GM12878 (cell line): ENCODE results near the gene HIVEP3. TPM values are rescaled to one million over a fixed set of nuclear protein-coding genes. Genes with fewer than 3 reads are reported as not detected.

ENCODE experiments used
- ATAC-seq: fragments of 200-7000 bp; cut with Tn5 transposase; 3 replicates; pipeline ENCODE4 v1.9.1; 2020; ENCODE audit warnings: mild to moderate bottlenecking, moderate library complexity
- BruUV-seq: library from RNA; stranded (reverse); fragments of 400-500 nt; replicated peaks from 2 replicates; lab custom pipeline; 2021; lab: Mats Ljungman, UMichigan
- CTCF ChIA-PET: fragments of 300-600 bp; sonication (Branson Sonifier 250); formaldehyde crosslinking; extraction: SDS; loops from one replicate; lab custom pipeline; 2021; ENCODE audit warnings: inconsistent platforms; lab: Yijun Ruan, JAX
- POLR2A ChIA-PET: fragments of 350-600 bp; formaldehyde crosslinking; extraction: SDS; loops from one replicate; lab custom pipeline; 2021; ENCODE audit warnings: inconsistent platforms; lab: Charles Lee
- RAD21 ChIA-PET: fragments of 300-600 bp; sonication (Branson Sonifier 250); formaldehyde crosslinking; loops from one replicate; lab custom pipeline; 2023; ENCODE audit warnings: antibody characterized with exemption; ENCODE audit not compliant: unreplicated experiment; lab: Charles Lee
- SMC1A ChIA-PET: fragments of 300-600 bp; sonication (Branson Sonifier 250); formaldehyde crosslinking; loops from one replicate; lab custom pipeline; 2023; ENCODE audit not compliant: unreplicated experiment, uncharacterized antibody; lab: Charles Lee
- DNase-seq: peaks from one replicate; pipeline ENCODE4 v3.0.0-alpha.2; 2011; ENCODE audit warnings: low read depth, low spot score
- FAIRE-seq: peaks from 3 replicates; lab custom pipeline; 2011; peaks lifted over from hg19 to GRCh38; lab: Jason Lieb, UNC
- H2AFZ ChIP-seq: 2 replicates; pipeline ENCODE4 v1.6.0; 2011; ENCODE audit warnings: low read depth, low read length, control low read depth; ENCODE audit not compliant: control insufficient read depth
- H3K27ac ChIP-seq: 2 replicates; pipeline ENCODE4 v1.5.1; 2011; ENCODE audit warnings: control low read depth; ENCODE audit not compliant: control insufficient read depth, insufficient read depth
- H3K27me3 ChIP-seq, 2 experiments: replicated peaks in 1 of 2; 2 replicates each; pipeline versions ENCODE4 v1.6.0 to v1.6.1; 2011; ENCODE audit warnings: low read length in 1 of 2; ENCODE audit not compliant: control insufficient read depth in 2 of 2, insufficient read depth in 2 of 2
- H3K36me3 ChIP-seq, 2 experiments: 2 replicates each; pipeline ENCODE4 v1.5.1; 2011; ENCODE audit warnings: low read length in 1 of 2; ENCODE audit not compliant: control insufficient read depth in 2 of 2, insufficient read depth in 2 of 2
- H3K4me1 ChIP-seq: 2 replicates; pipeline ENCODE4 v1.6.1; 2011; ENCODE audit warnings: mild to moderate bottlenecking, low read length, moderate library complexity, mixed read lengths; ENCODE audit not compliant: control insufficient read depth, insufficient read depth
- H3K4me2 ChIP-seq: 2 replicates; pipeline ENCODE4 v1.6.0; 2011; ENCODE audit warnings: control low read depth; ENCODE audit not compliant: control insufficient read depth, insufficient read depth
- H3K4me3 ChIP-seq: fragments of 200-600 bp; sonication (generic); 2 replicates; pipeline ENCODE4 v1.5.1; 2016
- H3K79me2 ChIP-seq: 2 replicates; pipeline ENCODE4 v1.6.0; 2011; ENCODE audit warnings: low read length; ENCODE audit not compliant: control insufficient read depth, insufficient read depth
- H3K9ac ChIP-seq: 2 replicates; pipeline ENCODE4 v1.8.0; 2011; ENCODE audit warnings: low read length, control low read depth, mixed read lengths; ENCODE audit not compliant: control insufficient read depth, insufficient read depth
- H3K9me3 ChIP-seq: replicated peaks from 3 replicates; pipeline ENCODE4 v1.5.1; 2011; ENCODE audit warnings: mild to moderate bottlenecking, low read length; ENCODE audit not compliant: control insufficient read depth, insufficient read depth
- H4K20me1 ChIP-seq: 2 replicates; pipeline ENCODE4 v1.6.0; 2011; ENCODE audit not compliant: control insufficient read depth, insufficient read depth
- CEBPB ChIP-seq, 2 experiments: fragments of 150-350 bp in 1 of 2; IDR thresholded peaks; 2 replicates each; pipeline ENCODE4 v1.6.1; 2012 to 2014; ENCODE audit warnings: low read depth in 2 of 2, low read length in 2 of 2, borderline replicate concordance in 1 of 2, inconsistent platforms in 1 of 2
- CREB1 ChIP-seq: IDR thresholded peaks from 2 replicates; pipeline ENCODE4 v1.6.1; 2012; ENCODE audit warnings: low read depth, mild to moderate bottlenecking, inconsistent platforms
- HDGF ChIP-seq: fragments of 450-650 bp; IDR thresholded peaks from 2 replicates; pipeline ENCODE4 v1.6.1; 2016; ENCODE audit warnings: antibody characterized with exemption
- NFYB ChIP-seq: IDR thresholded peaks from 2 replicates; pipeline ENCODE4 v1.6.1; 2011; ENCODE audit warnings: low read depth, mild to moderate bottlenecking, low read length, improper control_type of control experiment, moderate library complexity; ENCODE audit not compliant: insufficient read depth
- SMAD1 ChIP-seq: fragments of 450-650 bp; IDR thresholded peaks from 2 replicates; pipeline ENCODE4 v1.6.1; 2018; ENCODE audit warnings: mild to moderate bottlenecking, low read depth; ENCODE audit not compliant: partially characterized antibody
- SREBF1 ChIP-seq: IDR thresholded peaks from 2 replicates; pipeline ENCODE4 v1.6.1; 2012; ENCODE audit warnings: mild to moderate bottlenecking, low read length
- STAT3 ChIP-seq: IDR thresholded peaks from 2 replicates; pipeline ENCODE4 v1.6.1; 2011; ENCODE audit warnings: low read depth, low read length, improper control_type of control experiment
- YBX1 ChIP-seq: fragments of 450-650 bp; IDR thresholded peaks from 2 replicates; pipeline ENCODE4 v1.6.1; 2016; ENCODE audit warnings: antibody characterized with exemption
- ZNF622 ChIP-seq: fragments of 450-650 bp; IDR thresholded peaks from 2 replicates; pipeline ENCODE4 v1.6.1; 2017; ENCODE audit warnings: mild to moderate bottlenecking, inconsistent platforms
- ZZZ3 ChIP-seq: IDR thresholded peaks from 2 replicates; pipeline ENCODE4 v1.6.1; 2011; ENCODE audit warnings: low read depth; ENCODE audit not compliant: control insufficient read depth, insufficient read length
- WGBS: methylation state at CpG from one replicate; pipeline ENCODE4 v1.1.6; 2016; ENCODE audit warnings: low lambda C conversion rate; ENCODE audit not compliant: insufficient replicate concordance, insufficient coverage; ENCODE audit errors: missing lambda C conversion rate; 5-methylcytosine and 5-hydroxymethylcytosine counted together
- in situ Hi-C: fragments of 300-500 bp; cut with MboI; formaldehyde crosslinking; loops from 9 replicates; pipeline ENCODE4 v1.14.3; 2018; ENCODE audit warnings: mixed read lengths
- intact Hi-C: fragments of 100-400 bp; cut with micrococcal nuclease; formaldehyde crosslinking; loops from one replicate; pipeline ENCODE4 v1.14.2; 2022; ENCODE audit not compliant: unreplicated experiment
- polyA plus RNA-seq, 11 experiments: library from polyadenylated mRNA; depleted of rRNA in 4 of 11; unstranded in 6 of 11; stranded (reverse) in 5 of 11; fragments of >200 nt; fragmentation: Nextera tagmentation in 4 of 11; fragmentation: Illumina TruSeq in 1 of 11; extraction: Ambion mirVana in 4 of 11; extraction: Trizol in 1 of 11; gene quantifications; 1 replicate in 1 of 11; 2 replicates in 10 of 11; pipeline versions ENCODE4 v1.2.1 to v1.2.3, GENCODE V29; 2011 to 2016; ENCODE audit warnings: inconsistent platforms in 2 of 11, missing spikeins in 2 of 11, low read depth in 1 of 11
- total RNA-seq, 4 experiments: library from RNA; depleted of rRNA in 3 of 4; stranded (reverse); fragments of >200 nt in 3 of 4; fragmentation: Illumina TruSeq in 1 of 4; extraction: Trizol in 1 of 4; gene quantifications; 2 replicates each; pipeline versions ENCODE4 v1.2.1 to v1.2.3, GENCODE V29; 2013 to 2021
- TF ChIP-seq, protein P1 (sequence below), 3 experiments: IDR thresholded peaks in 2 of 3; conservative IDR thresholded peaks in 1 of 3; 2 replicates each; pipeline ENCODE4 v1.5.1; 2011; ENCODE audit warnings: low read depth in 3 of 3, low read length in 3 of 3, mild to moderate bottlenecking in 3 of 3, control low read depth in 2 of 3, moderate library complexity in 2 of 3, inconsistent platforms in 1 of 3, mixed read lengths in 1 of 3; ENCODE audit not compliant: control insufficient read depth in 2 of 3, insufficient read depth in 1 of 3; ENCODE audit errors: extremely low read depth in 1 of 3
- TF ChIP-seq, protein P2 (sequence below): IDR thresholded peaks from 2 replicates; pipeline ENCODE4 v1.6.1; 2011; ENCODE audit warnings: mild to moderate bottlenecking, low read depth, low read length, moderate library complexity; ENCODE audit not compliant: insufficient replicate concordance
- TF ChIP-seq, protein P3 (sequence below): IDR thresholded peaks from 2 replicates; pipeline ENCODE4 v1.6.1; 2012; ENCODE audit warnings: mild to moderate bottlenecking, low read depth, low read length

Gene HIVEP3
- total and polyA plus RNA-seq, 10 of the 15 experiments (the other 5 are each of a cell fraction or from before 2014, with no cell fraction given) = 1.8 to 13.6 (median 3.8) TPM

DNA sequence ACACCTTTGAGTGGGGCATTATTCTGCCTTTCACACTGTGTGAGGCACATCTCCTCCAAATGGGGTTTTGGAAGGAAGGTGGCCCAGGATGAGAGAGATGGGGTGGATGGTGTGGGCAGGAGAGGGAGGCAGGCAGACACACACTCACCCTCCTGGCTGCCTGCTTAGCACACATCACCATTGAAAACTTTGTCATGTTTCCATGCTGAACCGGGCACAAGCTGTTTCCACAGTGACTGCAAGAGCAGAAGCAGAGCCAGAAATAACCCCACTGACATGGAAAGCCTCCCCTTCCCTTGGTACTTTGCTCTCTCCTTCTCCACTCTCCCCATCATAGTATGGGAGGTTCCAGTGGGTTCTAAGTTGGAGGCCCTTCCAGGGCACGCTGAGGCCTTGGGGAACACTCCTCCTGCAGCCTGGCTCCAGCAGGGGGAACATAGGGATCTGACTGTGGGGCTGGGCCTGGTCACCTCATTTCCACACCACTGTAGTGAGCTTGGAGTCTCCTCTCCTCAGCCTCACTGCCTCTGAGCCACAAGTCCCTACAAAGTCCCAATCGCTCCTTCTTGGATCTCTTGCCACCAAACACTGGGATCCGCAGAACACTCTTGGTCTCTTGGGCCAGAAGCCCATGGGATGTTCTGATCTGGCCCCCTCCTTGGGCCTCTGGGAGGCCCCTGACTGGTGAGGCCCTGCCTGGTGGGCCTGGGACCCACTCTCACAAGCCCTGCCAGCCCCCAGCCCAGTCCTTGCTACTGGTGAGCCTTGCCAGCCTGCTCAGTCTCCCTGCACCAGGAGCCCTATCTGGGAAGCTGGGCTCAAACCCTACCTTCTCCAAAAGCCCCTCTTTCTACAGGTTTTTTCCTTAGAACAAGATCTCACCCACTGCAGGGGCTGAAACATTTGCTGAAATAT lies 271.2 kb downstream of the HIVEP3 start (continued):
- TF ChIP-seq, protein P1, sequence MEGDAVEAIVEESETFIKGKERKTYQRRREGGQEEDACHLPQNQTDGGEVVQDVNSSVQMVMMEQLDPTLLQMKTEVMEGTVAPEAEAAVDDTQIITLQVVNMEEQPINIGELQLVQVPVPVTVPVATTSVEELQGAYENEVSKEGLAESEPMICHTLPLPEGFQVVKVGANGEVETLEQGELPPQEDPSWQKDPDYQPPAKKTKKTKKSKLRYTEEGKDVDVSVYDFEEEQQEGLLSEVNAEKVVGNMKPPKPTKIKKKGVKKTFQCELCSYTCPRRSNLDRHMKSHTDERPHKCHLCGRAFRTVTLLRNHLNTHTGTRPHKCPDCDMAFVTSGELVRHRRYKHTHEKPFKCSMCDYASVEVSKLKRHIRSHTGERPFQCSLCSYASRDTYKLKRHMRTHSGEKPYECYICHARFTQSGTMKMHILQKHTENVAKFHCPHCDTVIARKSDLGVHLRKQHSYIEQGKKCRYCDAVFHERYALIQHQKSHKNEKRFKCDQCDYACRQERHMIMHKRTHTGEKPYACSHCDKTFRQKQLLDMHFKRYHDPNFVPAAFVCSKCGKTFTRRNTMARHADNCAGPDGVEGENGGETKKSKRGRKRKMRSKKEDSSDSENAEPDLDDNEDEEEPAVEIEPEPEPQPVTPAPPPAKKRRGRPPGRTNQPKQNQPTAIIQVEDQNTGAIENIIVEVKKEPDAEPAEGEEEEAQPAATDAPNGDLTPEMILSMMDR (IDR thresholded peaks at IDR 0.05 in 2 of 3, conservative IDR thresholded peaks at IDR 0.05 in 1 of 3; ENCODE audit: control insufficient read depth in 2 of 3, extremely low read depth in 1 of 3, insufficient read depth in 1 of 3, low read depth in 3 of 3, low read length in 3 of 3) = no peak
- TF ChIP-seq, protein P2, sequence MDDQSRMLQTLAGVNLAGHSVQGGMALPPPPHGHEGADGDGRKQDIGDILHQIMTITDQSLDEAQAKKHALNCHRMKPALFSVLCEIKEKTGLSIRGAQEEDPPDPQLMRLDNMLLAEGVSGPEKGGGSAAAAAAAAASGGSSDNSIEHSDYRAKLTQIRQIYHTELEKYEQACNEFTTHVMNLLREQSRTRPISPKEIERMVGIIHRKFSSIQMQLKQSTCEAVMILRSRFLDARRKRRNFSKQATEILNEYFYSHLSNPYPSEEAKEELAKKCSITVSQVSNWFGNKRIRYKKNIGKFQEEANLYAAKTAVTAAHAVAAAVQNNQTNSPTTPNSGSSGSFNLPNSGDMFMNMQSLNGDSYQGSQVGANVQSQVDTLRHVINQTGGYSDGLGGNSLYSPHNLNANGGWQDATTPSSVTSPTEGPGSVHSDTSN = no peak
- no peak for TF ChIP-seq CREB1
- TF ChIP-seq ZZZ3 = no peak
- TF ChIP-seq HDGF = no peak
- no peak for TF ChIP-seq SMAD1
- TF ChIP-seq STAT3 = no peak

DNA sequence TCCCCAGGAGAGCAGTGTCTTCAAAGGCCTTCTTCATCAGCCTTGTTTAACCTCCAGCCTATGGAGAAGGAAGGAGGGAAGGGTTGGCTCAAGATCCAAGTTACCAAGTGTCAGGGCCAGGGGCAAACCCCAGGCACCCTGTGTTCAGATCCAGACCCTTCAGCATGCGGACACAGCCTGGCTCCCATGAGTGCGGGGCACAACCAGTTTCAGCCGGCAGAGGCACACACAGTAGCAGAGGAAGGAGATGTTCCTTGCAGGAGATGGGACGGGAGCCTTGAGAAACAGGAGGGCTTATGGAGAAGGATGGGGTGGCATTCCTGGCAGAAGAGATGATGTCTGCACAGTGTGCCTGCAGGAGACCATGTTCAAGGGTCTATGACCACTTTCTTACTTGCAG lies 272.5 kb downstream of the HIVEP3 start:
- POLR2A ChIA-PET = no interaction called here
- H2AFZ ChIP-seq = no peak overlapping the region
- in situ Hi-C loops (no loop called here), intact Hi-C loops (no loop called here)
- H3K36me3 ChIP-seq = no peaks in the 10 kb centered on the region; a peak in 2 of 4 replicates
- no peaks in the 10 kb centered on the region for H3K27me3 ChIP-seq
- SMC1A ChIA-PET = interaction anchor here (8.1 kb wide), 1 partner anchor 10 kb away, joined by 102 read pairs; no protein-coding TSS in a partner anchor
- no peak overlapping the region for H3K9ac ChIP-seq
- ATAC-seq (no peak), DNase-seq (no peak), FAIRE-seq (no peak)
- WGBS = 94% methylated on average over 4 of the region's 4 CpGs
- H3K4me2 ChIP-seq = no peak overlapping the region
- no peaks in the 10 kb centered on the region for H3K9me3 ChIP-seq
- RAD21 ChIA-PET = no interaction called here
- no peak overlapping the region for H3K27ac ChIP-seq
- CTCF ChIA-PET = no interaction called here
- H4K20me1 ChIP-seq = no peaks in the 10 kb centered on the region
- BruUV-seq = no TSS peak
- H3K79me2 ChIP-seq = peaks cover 2% of the 10 kb centered on the region; the same call in 1 of the 2 replicates
- H3K4me3 ChIP-seq = no peak overlapping the region
- peaks cover 6% of the 10 kb centered on the region for H3K4me1 ChIP-seq
- TF ChIP-seq YBX1 = no peak
- TF ChIP-seq NFYB = no peak
- TF ChIP-seq SREBF1 = no peak
- TF ChIP-seq CEBPB (IDR thresholded peaks at IDR 0.05; ENCODE audit: borderline replicate concordance in 1 of 2, low read depth in 2 of 2, low read length in 2 of 2) = no peak
- TF ChIP-seq, protein P3, sequence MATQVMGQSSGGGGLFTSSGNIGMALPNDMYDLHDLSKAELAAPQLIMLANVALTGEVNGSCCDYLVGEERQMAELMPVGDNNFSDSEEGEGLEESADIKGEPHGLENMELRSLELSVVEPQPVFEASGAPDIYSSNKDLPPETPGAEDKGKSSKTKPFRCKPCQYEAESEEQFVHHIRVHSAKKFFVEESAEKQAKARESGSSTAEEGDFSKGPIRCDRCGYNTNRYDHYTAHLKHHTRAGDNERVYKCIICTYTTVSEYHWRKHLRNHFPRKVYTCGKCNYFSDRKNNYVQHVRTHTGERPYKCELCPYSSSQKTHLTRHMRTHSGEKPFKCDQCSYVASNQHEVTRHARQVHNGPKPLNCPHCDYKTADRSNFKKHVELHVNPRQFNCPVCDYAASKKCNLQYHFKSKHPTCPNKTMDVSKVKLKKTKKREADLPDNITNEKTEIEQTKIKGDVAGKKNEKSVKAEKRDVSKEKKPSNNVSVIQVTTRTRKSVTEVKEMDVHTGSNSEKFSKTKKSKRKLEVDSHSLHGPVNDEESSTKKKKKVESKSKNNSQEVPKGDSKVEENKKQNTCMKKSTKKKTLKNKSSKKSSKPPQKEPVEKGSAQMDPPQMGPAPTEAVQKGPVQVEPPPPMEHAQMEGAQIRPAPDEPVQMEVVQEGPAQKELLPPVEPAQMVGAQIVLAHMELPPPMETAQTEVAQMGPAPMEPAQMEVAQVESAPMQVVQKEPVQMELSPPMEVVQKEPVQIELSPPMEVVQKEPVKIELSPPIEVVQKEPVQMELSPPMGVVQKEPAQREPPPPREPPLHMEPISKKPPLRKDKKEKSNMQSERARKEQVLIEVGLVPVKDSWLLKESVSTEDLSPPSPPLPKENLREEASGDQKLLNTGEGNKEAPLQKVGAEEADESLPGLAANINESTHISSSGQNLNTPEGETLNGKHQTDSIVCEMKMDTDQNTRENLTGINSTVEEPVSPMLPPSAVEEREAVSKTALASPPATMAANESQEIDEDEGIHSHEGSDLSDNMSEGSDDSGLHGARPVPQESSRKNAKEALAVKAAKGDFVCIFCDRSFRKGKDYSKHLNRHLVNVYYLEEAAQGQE = no peak
- TF ChIP-seq ZNF622 = no peak
